PFSK-1 (cell line): Measurements from ENCODE around the gene YWHAB.

Source experiments
- POLR2AphosphoS5 ChIP-seq: IDR thresholded peaks from 2 replicates; pipeline ENCODE4 v1.6.1; 2012; ENCODE audit warnings: low read depth, mild to moderate bottlenecking, control low read depth, low read length, moderate library complexity
- TAF1 ChIP-seq: IDR thresholded peaks from 2 replicates; pipeline ENCODE4 v1.6.1; 2012; ENCODE audit warnings: low read length, control low read depth, borderline replicate concordance; ENCODE audit not compliant: insufficient read depth
- TF ChIP-seq, protein P1 (sequence below), 2 experiments: IDR thresholded peaks; 2 replicates each; pipeline versions ENCODE4 v1.6.1 to v1.8.0; 2011 to 2012; ENCODE audit warnings: low read depth in 2 of 2, low read length in 2 of 2, control low read depth in 1 of 2, inconsistent platforms in 1 of 2, mild to moderate bottlenecking in 1 of 2, moderate library complexity in 1 of 2; ENCODE audit not compliant: insufficient read depth in 1 of 2

GRCh38 chr20:44956410-44956809 is 70.9 kb downstream of the YWHAB start:
- TF ChIP-seq, protein P1, sequence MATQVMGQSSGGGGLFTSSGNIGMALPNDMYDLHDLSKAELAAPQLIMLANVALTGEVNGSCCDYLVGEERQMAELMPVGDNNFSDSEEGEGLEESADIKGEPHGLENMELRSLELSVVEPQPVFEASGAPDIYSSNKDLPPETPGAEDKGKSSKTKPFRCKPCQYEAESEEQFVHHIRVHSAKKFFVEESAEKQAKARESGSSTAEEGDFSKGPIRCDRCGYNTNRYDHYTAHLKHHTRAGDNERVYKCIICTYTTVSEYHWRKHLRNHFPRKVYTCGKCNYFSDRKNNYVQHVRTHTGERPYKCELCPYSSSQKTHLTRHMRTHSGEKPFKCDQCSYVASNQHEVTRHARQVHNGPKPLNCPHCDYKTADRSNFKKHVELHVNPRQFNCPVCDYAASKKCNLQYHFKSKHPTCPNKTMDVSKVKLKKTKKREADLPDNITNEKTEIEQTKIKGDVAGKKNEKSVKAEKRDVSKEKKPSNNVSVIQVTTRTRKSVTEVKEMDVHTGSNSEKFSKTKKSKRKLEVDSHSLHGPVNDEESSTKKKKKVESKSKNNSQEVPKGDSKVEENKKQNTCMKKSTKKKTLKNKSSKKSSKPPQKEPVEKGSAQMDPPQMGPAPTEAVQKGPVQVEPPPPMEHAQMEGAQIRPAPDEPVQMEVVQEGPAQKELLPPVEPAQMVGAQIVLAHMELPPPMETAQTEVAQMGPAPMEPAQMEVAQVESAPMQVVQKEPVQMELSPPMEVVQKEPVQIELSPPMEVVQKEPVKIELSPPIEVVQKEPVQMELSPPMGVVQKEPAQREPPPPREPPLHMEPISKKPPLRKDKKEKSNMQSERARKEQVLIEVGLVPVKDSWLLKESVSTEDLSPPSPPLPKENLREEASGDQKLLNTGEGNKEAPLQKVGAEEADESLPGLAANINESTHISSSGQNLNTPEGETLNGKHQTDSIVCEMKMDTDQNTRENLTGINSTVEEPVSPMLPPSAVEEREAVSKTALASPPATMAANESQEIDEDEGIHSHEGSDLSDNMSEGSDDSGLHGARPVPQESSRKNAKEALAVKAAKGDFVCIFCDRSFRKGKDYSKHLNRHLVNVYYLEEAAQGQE (IDR thresholded peaks at IDR 0.05; ENCODE audit: insufficient read depth in 1 of 2, low read depth in 2 of 2, low read length in 2 of 2), result no peak
- TF ChIP-seq TAF1 (no peak), POLR2AphosphoS5 (no peak)
